A549 (cell line): ENCODE data around the gene S100A1. TPM values are rescaled to one million over a fixed set of nuclear protein-coding genes. Genes with fewer than 3 reads are reported as not detected.

Experiments used
- ATAC-seq, 2 experiments: fragments of 200-7000 bp in 1 of 2; fragments of >200 bp in 1 of 2; cut with Nextera tagmentation in 1 of 2; cut with Tn5 transposase in 1 of 2; 3 replicates each; pipeline versions ENCODE4 v1.8.0 to v1.9.1; 2018 to 2020; ENCODE audit warnings: mild to moderate bottlenecking in 1 of 2, moderate library complexity in 1 of 2
- CTCF ChIA-PET: fragments of 300-600 bp; sonication (Branson Sonifier 250); formaldehyde crosslinking; extraction: SDS; loops from one replicate; lab custom pipeline; 2021; ENCODE audit warnings: antibody characterized with exemption, inconsistent platforms; lab: Yijun Ruan, JAX
- POLR2A ChIA-PET: fragments of 350-600 bp; formaldehyde crosslinking; extraction: SDS; loops from one replicate; lab custom pipeline; 2021; ENCODE audit warnings: antibody characterized with exemption, inconsistent platforms; lab: Yijun Ruan, JAX
- DNase-seq, 2 experiments: peaks; one replicate each; pipeline versions ENCODE4 v3.0.0 to v3.0.0-alpha.2; 2011 to 2016; ENCODE audit warnings: low read depth in 1 of 2, low spot score in 1 of 2
- FAIRE-seq: peaks from 2 replicates; lab custom pipeline; 2011; peaks lifted over from hg19 to GRCh38; lab: Jason Lieb, UNC
- H3K27ac ChIP-seq, 2 experiments: fragments of >200 bp; sonication (Bioruptor Twin); formaldehyde crosslinking; 3 replicates each; pipeline ENCODE4 v1.5.1; 2016 to 2017
- H3K4me1 ChIP-seq: fragments of >200 bp; sonication (Bioruptor Twin); formaldehyde crosslinking; 3 replicates; pipeline ENCODE4 v1.6.1; 2016
- H3K4me2 ChIP-seq: fragments of >200 bp; sonication (Bioruptor Twin); formaldehyde crosslinking; 3 replicates; pipeline ENCODE4 v1.6.1; 2016
- H3K4me3 ChIP-seq: fragments of >200 bp; sonication (Bioruptor Twin); formaldehyde crosslinking; 3 replicates; pipeline ENCODE4 v1.5.1; 2016
- H3K9me3 ChIP-seq: fragments of >200 bp; sonication (Bioruptor Twin); formaldehyde crosslinking; 3 replicates; pipeline ENCODE4 v1.6.1; 2016
- CBX8 ChIP-seq: fragments of 200-600 bp; sonication (generic); IDR thresholded peaks from 2 replicates; pipeline ENCODE4 v1.6.1; 2016
- EHF ChIP-seq: fragments of 250-450 bp; sonication (Bioruptor Pico); IDR thresholded peaks from 2 replicates; pipeline ENCODE4 v1.5.0; 2020; ENCODE audit warnings: mild to moderate bottlenecking
- ESRRA ChIP-seq: fragments of 150-350 bp; IDR thresholded peaks from 2 replicates; pipeline ENCODE4 v1.6.1; 2014; ENCODE audit warnings: mild to moderate bottlenecking, low read length, borderline replicate concordance
- FOSB ChIP-seq: fragments of 250-450 bp; sonication (Bioruptor Pico); IDR thresholded peaks from 2 replicates; pipeline ENCODE4 v1.5.0; 2020; ENCODE audit warnings: mild to moderate bottlenecking, moderate library complexity
- FOSL2 ChIP-seq, 2 experiments: fragments of 450-650 bp in 1 of 2; fragments of >200 bp in 1 of 2; sonication (Bioruptor Twin) in 1 of 2; formaldehyde crosslinking; IDR thresholded peaks; 2 replicates each; pipeline versions ENCODE4 v1.5.0 to v1.6.1; 2016 to 2020; ENCODE audit warnings: mild to moderate bottlenecking in 1 of 2, moderate library complexity in 1 of 2
- GATA3 ChIP-seq: IDR thresholded peaks from 2 replicates; pipeline ENCODE4 v1.6.1; 2012; ENCODE audit warnings: borderline replicate concordance
- HEYL ChIP-seq: fragments of 250-450 bp; sonication (Bioruptor Pico); IDR thresholded peaks from 2 replicates; pipeline ENCODE4 v1.8.0; 2021; ENCODE audit warnings: mild to moderate bottlenecking, moderate library complexity
- HOXB13 ChIP-seq: fragments of 250-450 bp; sonication (Bioruptor Pico); IDR thresholded peaks from 2 replicates; pipeline ENCODE4 v1.5.0; 2020; ENCODE audit warnings: low read depth, mild to moderate bottlenecking, moderate library complexity
- JUNB ChIP-seq: fragments of >200 bp; sonication (Bioruptor Twin); formaldehyde crosslinking; IDR thresholded peaks from 2 replicates; pipeline ENCODE4 v1.6.1; 2016
- KDM5A ChIP-seq: fragments of 200-600 bp; sonication (generic); IDR thresholded peaks from 2 replicates; pipeline ENCODE4 v1.6.1; 2016; ENCODE audit warnings: antibody characterized with exemption, mild to moderate bottlenecking
- MAFK ChIP-seq: fragments of 450-650 bp; IDR thresholded peaks from 2 replicates; pipeline ENCODE4 v1.6.1; 2014; ENCODE audit not compliant: partially characterized antibody
- NPAS2 ChIP-seq: fragments of 250-450 bp; sonication (Bioruptor Pico); IDR thresholded peaks from 2 replicates; pipeline ENCODE4 v1.8.0; 2022; ENCODE audit warnings: mild to moderate bottlenecking, moderate library complexity, borderline replicate concordance
- NR3C1 ChIP-seq: fragments of >200 bp; sonication (Bioruptor Twin); formaldehyde crosslinking; IDR thresholded peaks from 3 replicates; pipeline ENCODE4 v1.6.1; 2017
- RAD21 ChIP-seq, 2 experiments: fragments of >200 bp in 1 of 2; sonication (Bioruptor Twin) in 1 of 2; formaldehyde crosslinking in 1 of 2; IDR thresholded peaks in 1 of 2; conservative IDR thresholded peaks in 1 of 2; 2 replicates in 1 of 2; 3 replicates in 1 of 2; pipeline ENCODE4 v1.6.1; 2012 to 2018; ENCODE audit warnings: inconsistent platforms in 1 of 2
- RFX5 ChIP-seq: fragments of 450-650 bp; IDR thresholded peaks from 2 replicates; pipeline ENCODE4 v1.7.1; 2014; ENCODE audit warnings: antibody characterized with exemption, mild to moderate bottlenecking, moderate library complexity
- SMC3 ChIP-seq: fragments of >200 bp; sonication (Bioruptor Twin); formaldehyde crosslinking; IDR thresholded peaks from 3 replicates; pipeline ENCODE4 v1.6.1; 2018; ENCODE audit warnings: inconsistent platforms
- ZC3H11A ChIP-seq: fragments of 450-650 bp; IDR thresholded peaks from 2 replicates; pipeline ENCODE4 v1.6.1; 2014; ENCODE audit warnings: antibody characterized with exemption, mild to moderate bottlenecking
- ZFP36 ChIP-seq: fragments of 450-650 bp; IDR thresholded peaks from 2 replicates; pipeline ENCODE4 v1.6.1; 2014; ENCODE audit warnings: borderline replicate concordance; ENCODE audit not compliant: partially characterized antibody
- WGBS: methylation state at CpG from one replicate; pipeline ENCODE4 v1.1.6; 2017; ENCODE audit errors: missing lambda C conversion rate; 5-methylcytosine and 5-hydroxymethylcytosine counted together
- polyA plus RNA-seq, 4 experiments: library from polyadenylated mRNA; depleted of rRNA in 3 of 4; stranded (reverse); fragments of >200 nt; fragmentation: RNase III in 1 of 4; extraction: RNeasy Plus Mini Kit Qiagen cat#74134 plus additional on column Dnase treatment in 1 of 4; gene quantifications; 2 replicates in 3 of 4; 3 replicates in 1 of 4; pipeline ENCODE4 v1.2.3, GENCODE V29; 2011 to 2017
- TF ChIP-seq, protein P1 (sequence below): fragments of 200-600 bp; sonication (generic); IDR thresholded peaks from 2 replicates; pipeline ENCODE4 v1.6.1; 2016; ENCODE audit warnings: antibody characterized with exemption, mild to moderate bottlenecking, moderate library complexity
- TF ChIP-seq, protein P2 (sequence below): fragments of 450-650 bp; IDR thresholded peaks from 2 replicates; pipeline ENCODE4 v1.6.1; 2014; ENCODE audit warnings: antibody characterized with exemption
- TF ChIP-seq, protein P3 (sequence below): fragments of >200 bp; sonication (Bioruptor Twin); formaldehyde crosslinking; IDR thresholded peaks from 2 replicates; pipeline ENCODE4 v1.6.1; 2016
- TF ChIP-seq, protein P4 (sequence below): fragments of >200 bp; sonication (Bioruptor Twin); formaldehyde crosslinking; IDR thresholded peaks from 3 replicates; pipeline ENCODE4 v1.6.1; 2016
- TF ChIP-seq, protein P5 (sequence below): IDR thresholded peaks from 2 replicates; pipeline ENCODE4 v1.6.1; 2012

Gene S100A1
- polyA plus RNA-seq, 2 of the 4 experiments (the other 2 are of a cell fraction), result 0.59 to 0.97 TPM

DNA sequence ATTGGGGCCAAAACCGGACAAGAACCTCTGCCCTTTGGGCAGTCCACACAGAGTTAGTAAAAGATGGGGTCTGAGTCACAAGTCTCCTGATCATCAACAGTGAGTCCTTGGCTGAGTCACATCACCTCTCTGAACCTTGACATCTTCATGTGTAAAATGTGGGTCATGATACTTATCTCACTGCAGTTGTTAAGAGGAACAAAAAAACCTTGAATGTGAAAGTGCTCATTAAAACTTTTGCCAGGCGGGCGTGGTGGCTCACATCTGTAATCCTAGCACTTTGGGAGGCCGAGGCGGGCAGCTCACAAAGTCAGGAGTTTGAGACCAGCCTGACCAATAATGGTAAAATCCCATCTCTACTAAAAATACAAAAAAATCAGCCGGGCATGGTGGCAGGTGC is 31.0 kb upstream of the S100A1 start:
- TF ChIP-seq JUNB, result peak; percentile 33; the same call in 1 of the 2 replicates
- TF ChIP-seq CBX8, result no peak
- no peak for TF ChIP-seq FOSL2 (IDR thresholded peaks at IDR 0.05)
- TF ChIP-seq FOSL2 (CRISPR knock-in tag; IDR thresholded peaks at IDR 0.05), result peak; percentile 55
- FAIRE-seq, result no peak
- Histone ChIP-seq H3K4me2 (peak overlapping the region; percentile 17; the same call in 1 of the 3 replicates), H3K9me3 (no peaks in the 10 kb centered on the region), H3K4me1 (peaks cover 9% of the 10 kb centered on the region), H3K4me3 (no peak overlapping the region), H3K27ac (0 out of 6 replicates have a peak overlapping the region, but pooled peaks of 1 of the 2 experiments have one; percentile 23)
- DNase-seq, result peak in 1 of 2 experiments; percentile 44
- POLR2A ChIA-PET, result interaction anchor here (0.9 kb wide), 1 partner anchor 11 kb away, joined by 4 read pairs; no protein-coding TSS in a partner anchor
- CTCF ChIA-PET, result interaction anchor here (1.0 to 8.1 kb wide), 3 partner anchors 26 to 65 kb away, joined by 3 to 41 read pairs (median 4); no protein-coding TSS in a partner anchor
- peak; percentile 68 to 74; a peak in 5 of 6 replicates for ATAC-seq
- 69% methylated on average over 6 of the region's 6 CpGs for WGBS

DNA sequence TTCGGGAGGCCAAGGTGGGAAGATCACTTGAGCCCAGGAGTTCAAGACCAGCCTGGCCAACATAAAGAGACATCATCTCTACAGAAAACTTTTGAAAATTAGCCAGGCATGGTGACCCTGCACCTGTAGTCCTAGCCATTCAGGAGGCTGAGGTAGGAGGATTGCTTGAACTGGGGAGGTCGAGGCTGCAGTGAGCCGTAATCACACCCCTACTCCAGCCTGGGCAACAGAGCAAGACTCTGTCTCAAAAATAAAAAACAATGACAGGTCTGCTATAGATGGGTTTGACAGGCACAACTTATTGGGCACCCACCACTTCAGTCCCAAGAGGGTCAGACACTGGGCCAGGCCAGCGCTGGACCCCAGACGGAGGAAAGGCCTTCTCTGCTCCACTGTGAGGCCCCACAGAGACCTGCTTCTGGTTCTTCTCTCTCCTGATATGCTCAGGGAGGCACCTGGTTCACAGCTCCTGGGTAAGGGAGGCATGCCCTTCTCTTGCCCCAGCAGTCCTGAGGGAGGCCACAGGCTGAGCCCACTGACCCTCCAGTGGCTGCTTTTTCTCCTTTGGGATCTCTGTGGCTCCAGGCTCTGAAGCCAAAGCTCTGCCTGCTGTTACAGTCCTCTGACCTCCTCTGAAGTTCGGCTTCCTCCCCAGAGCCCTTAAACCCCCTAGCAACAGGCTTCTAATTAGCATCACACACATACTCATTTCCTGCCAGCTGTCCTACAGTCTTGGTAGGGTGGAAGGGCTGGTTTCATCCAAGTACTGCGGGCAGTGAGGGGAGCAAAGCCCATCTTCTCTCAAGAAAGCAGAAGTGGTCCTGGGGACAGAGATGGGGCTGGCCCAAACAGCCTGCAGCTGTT is 29.7 kb upstream of the S100A1 start:
- TF ChIP-seq ZC3H11A (no peak), KDM5A (no peak), RAD21 (conservative IDR thresholded peaks at IDR 0.05 in 1 of 2, IDR thresholded peaks at IDR 0.05 in 1 of 2) (no peak), HOXB13 (no peak), ZFP36 (no peak), FOSB (CRISPR knock-in tag) (no peak), HEYL (no peak), CBX8 (no peak), NPAS2 (CRISPR knock-in tag) (no peak), GATA3 (no peak), SMC3 (no peak), NR3C1 (no peak)
- TF ChIP-seq, protein P1, sequence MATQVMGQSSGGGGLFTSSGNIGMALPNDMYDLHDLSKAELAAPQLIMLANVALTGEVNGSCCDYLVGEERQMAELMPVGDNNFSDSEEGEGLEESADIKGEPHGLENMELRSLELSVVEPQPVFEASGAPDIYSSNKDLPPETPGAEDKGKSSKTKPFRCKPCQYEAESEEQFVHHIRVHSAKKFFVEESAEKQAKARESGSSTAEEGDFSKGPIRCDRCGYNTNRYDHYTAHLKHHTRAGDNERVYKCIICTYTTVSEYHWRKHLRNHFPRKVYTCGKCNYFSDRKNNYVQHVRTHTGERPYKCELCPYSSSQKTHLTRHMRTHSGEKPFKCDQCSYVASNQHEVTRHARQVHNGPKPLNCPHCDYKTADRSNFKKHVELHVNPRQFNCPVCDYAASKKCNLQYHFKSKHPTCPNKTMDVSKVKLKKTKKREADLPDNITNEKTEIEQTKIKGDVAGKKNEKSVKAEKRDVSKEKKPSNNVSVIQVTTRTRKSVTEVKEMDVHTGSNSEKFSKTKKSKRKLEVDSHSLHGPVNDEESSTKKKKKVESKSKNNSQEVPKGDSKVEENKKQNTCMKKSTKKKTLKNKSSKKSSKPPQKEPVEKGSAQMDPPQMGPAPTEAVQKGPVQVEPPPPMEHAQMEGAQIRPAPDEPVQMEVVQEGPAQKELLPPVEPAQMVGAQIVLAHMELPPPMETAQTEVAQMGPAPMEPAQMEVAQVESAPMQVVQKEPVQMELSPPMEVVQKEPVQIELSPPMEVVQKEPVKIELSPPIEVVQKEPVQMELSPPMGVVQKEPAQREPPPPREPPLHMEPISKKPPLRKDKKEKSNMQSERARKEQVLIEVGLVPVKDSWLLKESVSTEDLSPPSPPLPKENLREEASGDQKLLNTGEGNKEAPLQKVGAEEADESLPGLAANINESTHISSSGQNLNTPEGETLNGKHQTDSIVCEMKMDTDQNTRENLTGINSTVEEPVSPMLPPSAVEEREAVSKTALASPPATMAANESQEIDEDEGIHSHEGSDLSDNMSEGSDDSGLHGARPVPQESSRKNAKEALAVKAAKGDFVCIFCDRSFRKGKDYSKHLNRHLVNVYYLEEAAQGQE, result no peak
- TF ChIP-seq, protein P2, sequence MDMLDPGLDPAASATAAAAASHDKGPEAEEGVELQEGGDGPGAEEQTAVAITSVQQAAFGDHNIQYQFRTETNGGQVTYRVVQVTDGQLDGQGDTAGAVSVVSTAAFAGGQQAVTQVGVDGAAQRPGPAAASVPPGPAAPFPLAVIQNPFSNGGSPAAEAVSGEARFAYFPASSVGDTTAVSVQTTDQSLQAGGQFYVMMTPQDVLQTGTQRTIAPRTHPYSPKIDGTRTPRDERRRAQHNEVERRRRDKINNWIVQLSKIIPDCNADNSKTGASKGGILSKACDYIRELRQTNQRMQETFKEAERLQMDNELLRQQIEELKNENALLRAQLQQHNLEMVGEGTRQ, result no peak
- Histone ChIP-seq H3K9me3 (no peaks in the 10 kb centered on the region), H3K4me1 (peaks cover 9% of the 10 kb centered on the region), H3K4me2 (no peak overlapping the region), H3K27ac (no peak overlapping the region), H3K4me3 (no peak overlapping the region)
- 89% methylated on average over 7 of the region's 7 CpGs for WGBS
- DNase-seq (no peak), FAIRE-seq (no peak), ATAC-seq (no peak; a peak in 2 of 6 replicates)
- POLR2A ChIA-PET, result interaction anchor here (0.6 to 0.9 kb wide), 3 partner anchors 9 to 35 kb away, joined by 3 to 4 read pairs (median 3); partner anchors contain the start of genes CHTOP and S100A16
- CTCF ChIA-PET, result interaction anchor here (0.9 to 8.1 kb wide), 9 partner anchors 9 to 79 kb away, joined by 3 to 41 read pairs (median 3); partner anchors contain the start of gene S100A13

DNA sequence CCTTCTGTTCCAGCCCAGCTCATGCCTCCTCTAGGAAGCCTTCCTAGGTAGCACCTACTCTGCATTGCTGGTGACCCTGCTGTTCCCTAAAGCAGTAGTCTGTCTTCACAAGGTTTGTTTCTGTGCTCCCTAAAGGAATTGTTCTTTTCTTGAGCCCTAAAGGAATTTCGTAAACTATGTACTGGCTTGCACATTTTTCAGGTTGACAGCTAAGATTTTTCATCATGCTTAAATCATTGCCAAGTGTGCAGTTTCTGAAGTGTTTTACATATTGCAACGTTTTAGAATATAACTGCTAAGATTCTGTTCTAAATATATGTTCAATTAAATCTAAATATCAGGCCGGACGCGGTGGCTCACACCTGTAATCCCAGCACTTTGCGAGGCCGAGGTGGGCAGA is 28.4 kb upstream of the S100A1 start:
- no peak for ATAC-seq
- CTCF ChIA-PET, result interaction anchor here (0.7 to 8.1 kb wide), 9 partner anchors 11 to 80 kb away, joined by 3 to 41 read pairs (median 3); partner anchors contain the start of gene S100A13
- 89% methylated on average over 7 of the region's 7 CpGs for WGBS
- FAIRE-seq, result no peak
- no peak overlapping the region for H3K27ac ChIP-seq
- H3K9me3 ChIP-seq, result no peaks in the 10 kb centered on the region
- TF ChIP-seq, protein P3, sequence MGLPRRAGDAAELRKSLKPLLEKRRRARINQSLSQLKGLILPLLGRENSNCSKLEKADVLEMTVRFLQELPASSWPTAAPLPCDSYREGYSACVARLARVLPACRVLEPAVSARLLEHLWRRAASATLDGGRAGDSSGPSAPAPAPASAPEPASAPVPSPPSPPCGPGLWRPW, result no peak
- TF ChIP-seq, protein P4, sequence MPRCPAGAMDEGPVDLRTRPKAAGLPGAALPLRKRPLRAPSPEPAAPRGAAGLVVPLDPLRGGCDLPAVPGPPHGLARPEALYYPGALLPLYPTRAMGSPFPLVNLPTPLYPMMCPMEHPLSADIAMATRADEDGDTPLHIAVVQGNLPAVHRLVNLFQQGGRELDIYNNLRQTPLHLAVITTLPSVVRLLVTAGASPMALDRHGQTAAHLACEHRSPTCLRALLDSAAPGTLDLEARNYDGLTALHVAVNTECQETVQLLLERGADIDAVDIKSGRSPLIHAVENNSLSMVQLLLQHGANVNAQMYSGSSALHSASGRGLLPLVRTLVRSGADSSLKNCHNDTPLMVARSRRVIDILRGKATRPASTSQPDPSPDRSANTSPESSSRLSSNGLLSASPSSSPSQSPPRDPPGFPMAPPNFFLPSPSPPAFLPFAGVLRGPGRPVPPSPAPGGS, result no peak
- no peak for TF ChIP-seq HOXB13
- TF ChIP-seq MAFK, result no peak
- TF ChIP-seq, protein P5, sequence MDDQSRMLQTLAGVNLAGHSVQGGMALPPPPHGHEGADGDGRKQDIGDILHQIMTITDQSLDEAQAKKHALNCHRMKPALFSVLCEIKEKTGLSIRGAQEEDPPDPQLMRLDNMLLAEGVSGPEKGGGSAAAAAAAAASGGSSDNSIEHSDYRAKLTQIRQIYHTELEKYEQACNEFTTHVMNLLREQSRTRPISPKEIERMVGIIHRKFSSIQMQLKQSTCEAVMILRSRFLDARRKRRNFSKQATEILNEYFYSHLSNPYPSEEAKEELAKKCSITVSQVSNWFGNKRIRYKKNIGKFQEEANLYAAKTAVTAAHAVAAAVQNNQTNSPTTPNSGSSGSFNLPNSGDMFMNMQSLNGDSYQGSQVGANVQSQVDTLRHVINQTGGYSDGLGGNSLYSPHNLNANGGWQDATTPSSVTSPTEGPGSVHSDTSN, result no peak
- no peak for TF ChIP-seq EHF (CRISPR knock-in tag)
- TF ChIP-seq ESRRA, result no peak
- no peak for TF ChIP-seq RFX5
- TF ChIP-seq HEYL, result no peak
- TF ChIP-seq GATA3, result no peak
- no peak overlapping the region for H3K4me2 ChIP-seq
- H3K4me1 ChIP-seq, result peaks cover 9% of the 10 kb centered on the region
- no peak overlapping the region for H3K4me3 ChIP-seq
- DNase-seq, result no peak
- POLR2A ChIA-PET, result no interaction called here
